ENCODE data around the gene RGP1.

DNA sequence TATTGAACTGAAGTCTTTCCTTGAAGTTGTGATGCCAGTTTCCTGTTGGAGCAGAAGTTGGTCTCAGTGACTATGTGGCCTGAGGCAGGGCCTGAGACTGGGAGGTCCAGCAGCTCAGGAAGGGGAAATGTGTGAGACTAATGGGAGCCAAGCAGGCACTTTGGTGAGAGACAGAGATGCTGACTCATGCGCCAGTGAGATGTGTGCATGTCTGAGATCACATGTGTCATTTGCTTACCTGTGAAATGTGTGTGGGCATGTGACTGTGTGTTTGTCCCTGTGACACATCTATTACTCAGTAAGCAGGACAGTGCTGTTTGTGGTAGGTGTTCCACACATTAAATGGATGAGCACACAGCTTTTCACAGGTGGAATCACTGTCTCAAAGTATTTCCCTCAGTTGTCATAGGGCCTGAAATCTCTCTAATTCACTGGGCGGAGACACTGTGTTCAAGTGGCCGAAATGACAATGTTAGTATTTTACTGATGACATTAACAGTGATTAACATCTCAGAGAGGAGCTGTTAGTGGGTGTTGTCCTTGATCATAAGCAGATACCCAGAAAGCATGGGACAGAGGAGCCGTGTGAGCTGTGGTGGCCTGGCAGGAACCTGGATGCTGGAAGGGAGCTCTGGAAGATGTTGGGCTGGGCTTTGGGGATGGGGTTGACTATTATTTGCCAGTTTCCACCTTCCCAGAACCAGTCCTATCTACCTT, 49.7 kb downstream of the RGP1 start:
- TF ChIP-seq POLR2A (IDR thresholded peaks at IDR 0.05; ENCODE audit: low read length) (no peak), GATA1 (IDR thresholded peaks at IDR 0.05; ENCODE audit: low read depth, low read length) (no peak)
